GDM1 (cell line): ENCODE results near the gene PRSS33.

Experiments used
- DNase-seq: peaks from one replicate; lab custom pipeline; 2025; lab: John Stamatoyannopoulos, UW

The PRSS33 gene

DNA sequence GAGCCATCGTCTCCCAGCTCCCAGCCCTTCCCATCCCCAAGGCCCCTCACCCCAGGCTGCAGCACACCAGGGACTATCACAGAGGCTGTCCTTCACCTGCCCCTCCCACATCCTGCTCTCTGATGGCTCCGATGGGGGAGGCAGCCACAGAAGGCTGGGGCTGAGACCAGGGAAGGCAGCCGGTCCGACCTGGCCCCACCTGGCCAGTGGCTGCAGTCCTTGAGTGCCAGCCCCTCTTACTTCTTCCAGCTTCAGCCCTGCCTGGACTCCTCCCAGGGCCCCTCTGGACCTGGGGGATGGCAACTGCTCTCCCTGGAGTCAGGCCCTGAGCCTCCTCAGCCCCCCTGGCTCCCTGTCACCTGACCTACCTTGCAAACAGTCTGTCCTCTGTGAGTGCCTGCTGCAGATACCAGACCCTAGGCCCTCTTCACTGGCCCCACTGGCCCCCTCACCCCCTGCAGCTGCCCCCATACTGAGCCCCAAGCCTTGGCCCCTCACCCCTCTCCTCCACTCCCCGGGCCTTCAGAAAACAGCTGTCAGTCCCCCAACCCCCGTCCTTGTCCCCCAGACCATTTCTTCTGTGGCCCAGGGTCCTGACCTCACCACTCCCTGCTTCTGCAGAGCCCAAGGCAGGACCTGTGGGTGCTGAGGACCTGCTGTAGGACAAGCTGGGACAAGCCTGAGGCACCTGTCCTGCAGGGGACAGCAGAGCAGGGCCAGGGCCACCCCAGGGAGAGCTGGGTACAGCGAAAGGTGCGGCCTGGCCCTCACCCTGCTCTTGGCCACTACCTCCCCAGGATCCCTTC lies 47.5 kb downstream of the PRSS33 start:
- no peak for DNase-seq

DNA sequence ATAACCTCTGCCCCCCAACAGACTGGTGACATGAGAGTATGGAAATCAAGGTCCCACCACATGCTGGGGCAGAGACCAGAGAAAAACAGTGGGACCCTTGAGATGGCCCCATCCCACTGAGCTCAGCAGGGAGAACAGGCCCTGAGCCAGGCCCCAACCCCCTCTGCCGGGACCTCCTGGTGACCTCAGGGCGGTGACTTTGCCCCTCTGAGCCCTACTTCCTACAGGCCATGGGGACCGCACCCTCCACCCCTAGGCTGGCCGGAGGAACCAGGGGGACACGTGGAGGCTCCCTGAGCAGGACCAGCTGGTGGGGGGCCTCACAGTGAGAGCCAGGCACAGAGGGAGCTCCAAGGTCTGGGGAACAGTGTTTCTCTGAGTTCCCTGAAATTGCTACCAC lies 48.7 kb downstream of the PRSS33 start:
- no peak for DNase-seq

GRCh38 chr16:2737895-2738418 lies 49.4 kb downstream of the PRSS33 start:
- DNase-seq, result no peak

GRCh38 chr16:2737238-2737605 lies 50.1 kb downstream of the PRSS33 start:
- DNase-seq, result no peak

- no peak for DNase-seq
Observed at GRCh38 chr16:2736476-2737237, 50.7 kb downstream of the PRSS33 start.

DNA sequence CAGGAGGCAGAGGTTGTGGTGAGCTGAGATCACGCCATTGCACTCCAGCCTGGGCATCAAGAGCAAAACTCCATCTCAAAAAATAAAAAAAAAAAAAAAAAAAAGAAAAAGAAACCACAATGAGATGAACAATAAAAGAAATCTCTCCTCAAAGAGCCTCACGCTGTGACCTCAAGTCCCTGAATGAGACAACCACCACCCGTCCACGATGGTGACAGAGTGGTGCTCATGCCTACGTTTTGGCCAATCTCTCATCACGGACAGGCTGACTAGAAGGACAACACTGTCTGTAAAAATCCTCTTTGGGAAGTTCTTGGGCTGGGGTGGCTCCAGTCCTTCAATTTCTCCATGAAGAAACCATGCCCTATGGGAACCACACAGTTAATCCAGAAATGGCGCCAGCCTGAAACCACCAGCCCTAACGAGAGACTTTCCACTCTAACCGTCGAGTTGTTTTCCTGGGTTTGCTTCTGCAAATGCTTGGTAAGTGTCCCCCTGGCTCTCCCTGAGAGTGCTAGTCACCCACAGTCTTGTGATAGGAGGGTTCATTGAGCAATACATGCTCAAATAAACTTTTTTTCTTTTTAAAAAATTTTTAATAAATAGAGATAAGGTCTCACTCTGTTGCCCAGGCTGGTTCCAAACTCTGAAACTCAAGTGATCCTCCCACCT lies 52.4 kb downstream of the PRSS33 start:
- DNase-seq, result no peak
